Thoracic aorta (tissue), 2 donors: Measurements from ENCODE around the gene CFAP126. TPM values are rescaled to one million over a fixed set of nuclear protein-coding genes. Genes with fewer than 3 reads are reported as not detected.

Experiments
- ATAC-seq: fragments of 150-250 bp; one replicate; pipeline ENCODE4 v1.8.0; 2017; ENCODE audit warnings: low read depth; ENCODE audit not compliant: insufficient number of reproducible peaks, low FRiP score
- DNase-seq: peaks from one replicate; pipeline ENCODE4 v3.0.0-alpha.2; 2020; ENCODE audit warnings: low spot score
- H3K27ac ChIP-seq, 2 donors: fragments of 200-600 bp; sonication (generic); 1 replicate in 1 of 2; 2 replicates in 1 of 2; pipeline ENCODE4 v1.5.1; 2016; ENCODE audit warnings: mild to moderate bottlenecking in 2 of 2, moderate library complexity in 2 of 2
- H3K27me3 ChIP-seq: fragments of 200-600 bp; sonication (generic); replicated peaks from 2 replicates; pipeline ENCODE4 v1.6.0; 2016; ENCODE audit warnings: mild to moderate bottlenecking; ENCODE audit not compliant: insufficient read depth
- H3K36me3 ChIP-seq: fragments of 200-600 bp; sonication (generic); one replicate; pipeline ENCODE4 v1.5.1; 2016
- H3K4me1 ChIP-seq, 2 donors: fragments of 200-600 bp; sonication (generic); 1 replicate in 1 of 2; 2 replicates in 1 of 2; pipeline versions ENCODE4 v1.5.1 to v1.6.0; 2016; ENCODE audit warnings: low read depth in 2 of 2, mild to moderate bottlenecking in 1 of 2; ENCODE audit not compliant: control insufficient read depth in 1 of 2
- H3K4me3 ChIP-seq: fragments of 200-600 bp; sonication (generic); 2 replicates; pipeline ENCODE4 v1.5.1; 2016; ENCODE audit warnings: mild to moderate bottlenecking
- H3K9me3 ChIP-seq: fragments of 200-600 bp; sonication (generic); 2 replicates; pipeline ENCODE4 v1.5.1; 2016
- total RNA-seq, 2 donors: library from RNA; depleted of rRNA; stranded (reverse); fragments of >200 nt; gene quantifications; one replicate each; pipeline versions ENCODE4 v1.1.0 to v1.2.3, GENCODE V29; 2016
- TF ChIP-seq, protein P1 (sequence below): fragments of 200-600 bp; sonication (generic); IDR thresholded peaks from one replicate; pipeline ENCODE4 v1.5.1; 2019; ENCODE audit warnings: antibody characterized with exemption

Gene CFAP126
- total RNA-seq, 2 donors from 2014 or later: not detected

- Histone ChIP-seq H3K27ac (no peak overlapping the region), H3K36me3 (no peaks in the 10 kb centered on the region), H3K27me3 (no peaks in the 10 kb centered on the region), H3K4me3 (no peak overlapping the region), H3K4me1 (no peaks in the 10 kb centered on the region), H3K9me3 (no peaks in the 10 kb centered on the region)
- ATAC-seq (no peak), DNase-seq (no peak)
- TF ChIP-seq, protein P1, sequence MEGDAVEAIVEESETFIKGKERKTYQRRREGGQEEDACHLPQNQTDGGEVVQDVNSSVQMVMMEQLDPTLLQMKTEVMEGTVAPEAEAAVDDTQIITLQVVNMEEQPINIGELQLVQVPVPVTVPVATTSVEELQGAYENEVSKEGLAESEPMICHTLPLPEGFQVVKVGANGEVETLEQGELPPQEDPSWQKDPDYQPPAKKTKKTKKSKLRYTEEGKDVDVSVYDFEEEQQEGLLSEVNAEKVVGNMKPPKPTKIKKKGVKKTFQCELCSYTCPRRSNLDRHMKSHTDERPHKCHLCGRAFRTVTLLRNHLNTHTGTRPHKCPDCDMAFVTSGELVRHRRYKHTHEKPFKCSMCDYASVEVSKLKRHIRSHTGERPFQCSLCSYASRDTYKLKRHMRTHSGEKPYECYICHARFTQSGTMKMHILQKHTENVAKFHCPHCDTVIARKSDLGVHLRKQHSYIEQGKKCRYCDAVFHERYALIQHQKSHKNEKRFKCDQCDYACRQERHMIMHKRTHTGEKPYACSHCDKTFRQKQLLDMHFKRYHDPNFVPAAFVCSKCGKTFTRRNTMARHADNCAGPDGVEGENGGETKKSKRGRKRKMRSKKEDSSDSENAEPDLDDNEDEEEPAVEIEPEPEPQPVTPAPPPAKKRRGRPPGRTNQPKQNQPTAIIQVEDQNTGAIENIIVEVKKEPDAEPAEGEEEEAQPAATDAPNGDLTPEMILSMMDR: no peak
Measured at GRCh38 chr1:161357073-161357472, 10.6 kb downstream of the CFAP126 start.

- Histone ChIP-seq H3K4me1 (no peaks in the 10 kb centered on the region), H3K4me3 (no peak overlapping the region), H3K27ac (no peak overlapping the region), H3K27me3 (no peaks in the 10 kb centered on the region), H3K36me3 (no peaks in the 10 kb centered on the region), H3K9me3 (no peaks in the 10 kb centered on the region)
- DNase-seq (no peak), ATAC-seq (no peak)
- TF ChIP-seq, protein P1: no peak
Measured at GRCh38 chr1:161351482-161351881, 16.2 kb downstream of the CFAP126 start.

GRCh38 chr1:161350671-161351070 is 17.0 kb downstream of the CFAP126 start:
- Histone ChIP-seq H3K4me1 (no peaks in the 10 kb centered on the region), H3K4me3 (no peak overlapping the region), H3K36me3 (no peaks in the 10 kb centered on the region), H3K27ac (no peak overlapping the region), H3K27me3 (no peaks in the 10 kb centered on the region), H3K9me3 (no peaks in the 10 kb centered on the region)
- DNase-seq (no peak), ATAC-seq (no peak)
- TF ChIP-seq, protein P1: no peak

DNA sequence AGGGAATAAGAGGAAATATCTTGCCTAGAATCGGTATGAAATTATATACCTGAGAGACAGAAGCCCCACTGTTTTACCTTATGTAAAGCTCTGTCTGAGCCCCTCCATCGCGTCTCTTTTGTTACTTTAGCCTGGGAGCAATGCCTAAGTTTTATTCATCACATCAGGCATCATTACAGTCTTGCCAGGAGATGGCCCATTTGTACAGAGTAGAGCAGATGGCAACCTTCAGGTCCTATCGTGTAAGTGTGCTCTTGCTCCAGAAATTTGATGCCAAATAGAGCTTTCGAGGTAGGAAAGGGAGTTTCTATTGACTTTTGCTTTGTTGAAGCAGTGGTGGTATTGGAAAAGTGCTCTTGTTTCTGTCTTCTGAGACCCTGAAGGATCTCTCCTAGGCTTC is 24.9 kb downstream of the CFAP126 start:
- Histone ChIP-seq H3K4me3 (no peak overlapping the region), H3K9me3 (no peaks in the 10 kb centered on the region), H3K27ac (no peak overlapping the region), H3K27me3 (no peaks in the 10 kb centered on the region), H3K36me3 (peaks cover 18% of the 10 kb centered on the region), H3K4me1 (no peaks in the 10 kb centered on the region)
- ATAC-seq (no peak), DNase-seq (no peak)
- TF ChIP-seq, protein P1: no peak

DNA sequence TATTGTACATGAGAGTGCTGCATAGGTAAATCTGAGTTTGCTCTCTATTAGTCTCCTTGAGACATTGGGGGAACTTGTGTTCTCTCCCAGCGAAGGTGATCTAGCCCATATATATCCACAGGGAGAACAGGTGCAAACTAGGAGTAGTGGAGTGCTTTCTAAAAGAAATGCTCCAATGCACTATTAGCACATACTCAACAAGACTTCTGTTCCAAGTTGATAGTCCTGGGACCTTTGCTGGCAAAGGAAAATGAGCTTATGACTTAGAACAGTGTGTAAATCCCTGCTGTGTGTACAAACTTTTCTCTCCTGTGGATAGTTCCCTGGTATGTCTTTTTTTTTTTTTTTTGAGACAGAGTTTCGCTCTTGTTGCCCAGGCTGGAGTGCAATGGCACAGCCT is 25.5 kb downstream of the CFAP126 start:
- TF ChIP-seq, protein P1: no peak
- no peak for ATAC-seq
- Histone ChIP-seq H3K36me3 (peaks cover 19% of the 10 kb centered on the region), H3K27ac (no peak overlapping the region), H3K4me1 (no peaks in the 10 kb centered on the region), H3K4me3 (no peak overlapping the region), H3K27me3 (no peaks in the 10 kb centered on the region), H3K9me3 (no peaks in the 10 kb centered on the region)
- DNase-seq: no peak
